ENCODE data around the gene CD48.
A peak's percentile ranks its signal among the peaks of the same experiment; 100 is the strongest.

CD48 gene

GRCh38 chr1:160755461-160755860, 43.8 kb upstream of the CD48 start:
- DNase-seq (ENCODE audit: low read depth) = no peak
- TF ChIP-seq CTCF (IDR thresholded peaks at IDR 0.05; ENCODE audit: insufficient read depth, low read depth, low read length, missing control alignments) = no peak
- H3K4me3 ChIP-seq (ENCODE audit: low read depth, low read length) = no peak overlapping the region

DNA sequence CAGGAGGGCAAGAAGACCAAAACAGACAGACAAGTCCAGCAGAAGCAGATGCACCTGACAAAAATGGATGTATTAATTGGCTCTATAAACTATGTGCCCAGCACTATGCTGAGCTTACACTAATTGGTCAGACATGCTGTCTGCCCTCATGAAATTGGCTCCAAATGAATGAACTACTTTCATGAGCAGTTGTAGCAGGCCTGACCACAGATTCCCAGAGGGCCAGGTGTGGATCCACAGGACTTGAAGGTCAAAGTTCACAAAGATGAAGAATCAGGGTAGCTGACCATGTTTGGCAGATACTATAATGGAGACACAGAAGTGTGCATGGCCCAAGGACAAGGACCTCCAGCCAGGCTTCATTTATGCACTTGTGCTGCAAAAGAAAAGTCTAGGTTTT, 42.0 kb upstream of the CD48 start:
- no peak for TF ChIP-seq CTCF (IDR thresholded peaks at IDR 0.05; ENCODE audit: insufficient read depth, low read depth, low read length, missing control alignments)
- H3K4me3 ChIP-seq (ENCODE audit: low read depth, low read length) = no peak overlapping the region
- no peak for DNase-seq (ENCODE audit: low read depth)

- H3K4me3 ChIP-seq (ENCODE audit: low read depth, low read length) = no peak overlapping the region
- no peak for TF ChIP-seq CTCF (IDR thresholded peaks at IDR 0.05; ENCODE audit: insufficient read depth, low read depth, low read length, missing control alignments)
- DNase-seq (ENCODE audit: low read depth) = no peak
Measured at GRCh38 chr1:160752924-160753323, 41.3 kb upstream of the CD48 start.

DNA sequence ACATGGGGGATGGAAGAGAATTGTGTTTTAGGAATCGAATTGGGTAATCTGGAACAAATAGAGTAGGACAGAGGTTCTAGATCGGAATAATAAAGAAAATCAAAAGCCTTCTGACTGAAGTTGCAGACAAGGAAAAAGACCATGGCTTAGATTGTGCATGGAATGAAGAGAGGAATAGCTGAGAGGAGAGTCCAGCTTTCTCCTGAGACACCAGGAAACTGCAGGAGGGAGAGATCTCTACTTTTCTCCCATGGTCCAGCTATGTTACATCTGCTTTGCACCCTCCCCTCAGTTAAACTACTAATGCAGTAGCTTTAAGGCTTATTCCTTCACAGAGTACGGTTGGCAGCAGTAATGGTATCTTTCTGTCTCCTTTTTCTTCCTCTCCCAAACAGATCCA, 40.8 kb upstream of the CD48 start:
- DNase-seq (ENCODE audit: low read depth) = no peak
- no peak for TF ChIP-seq CTCF (IDR thresholded peaks at IDR 0.05; ENCODE audit: insufficient read depth, low read depth, low read length, missing control alignments)
- no peak overlapping the region for H3K4me3 ChIP-seq (ENCODE audit: low read depth, low read length)

- no peak overlapping the region for H3K4me3 ChIP-seq (ENCODE audit: low read depth, low read length)
- TF ChIP-seq CTCF (IDR thresholded peaks at IDR 0.05; ENCODE audit: insufficient read depth, low read depth, low read length, missing control alignments) = no peak
- DNase-seq (ENCODE audit: low read depth) = no peak
Measured at GRCh38 chr1:160750608-160751007, 39.0 kb upstream of the CD48 start.

DNA sequence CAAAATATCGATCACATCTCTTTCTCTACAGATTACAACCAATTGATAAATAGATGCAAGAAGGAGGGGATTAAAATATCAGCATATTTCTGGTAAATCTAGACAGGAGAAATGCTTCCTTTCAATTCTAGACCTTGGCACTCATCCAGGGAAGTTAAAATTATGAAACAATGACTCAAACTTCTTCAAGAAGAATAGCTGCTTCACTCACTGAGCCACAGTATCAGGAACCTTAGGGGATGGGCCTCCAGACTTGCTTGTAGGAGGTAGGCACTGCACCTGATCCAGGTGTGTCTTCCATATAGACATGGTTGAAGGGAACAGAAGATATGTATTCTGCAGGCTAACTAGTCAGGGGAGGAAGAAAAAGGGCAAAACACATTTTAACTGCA, 37.3 kb upstream of the CD48 start:
- TF ChIP-seq CTCF (IDR thresholded peaks at IDR 0.05; ENCODE audit: insufficient read depth, low read depth, low read length, missing control alignments) = no peak
- DNase-seq (ENCODE audit: low read depth) = no peak
- no peak overlapping the region for H3K4me3 ChIP-seq (ENCODE audit: low read depth, low read length)

- peak; percentile 29 for DNase-seq (ENCODE audit: low read depth)
- peak; percentile 41 for TF ChIP-seq CTCF (IDR thresholded peaks at IDR 0.05; ENCODE audit: insufficient read depth, low read depth, low read length, missing control alignments)
- H3K4me3 ChIP-seq (ENCODE audit: low read depth, low read length) = no peak overlapping the region
Measured at GRCh38 chr1:160748181-160748877, 36.7 kb upstream of the CD48 start.

All from GM12865 (cell line).